Liver (tissue), 9 donors: ENCODE measurements around the gene NKX6-1. TPM values are rescaled to one million over a fixed set of nuclear protein-coding genes. Genes with fewer than 3 reads are reported as not detected.

Experiments used
- DNase-seq: peaks from one replicate; pipeline ENCODE4 v3.0.0-alpha.2; 2017; ENCODE audit warnings: low spot score
- H3K27ac ChIP-seq, 2 donors: one replicate each; pipeline ENCODE4 v1.7.0; 2013; ENCODE audit warnings: inconsistent platforms in 2 of 2, low read length in 2 of 2, control low read depth in 1 of 2, low read depth in 1 of 2, mild to moderate bottlenecking in 1 of 2
- H3K27me3 ChIP-seq, 4 donors: one replicate each; pipeline versions ENCODE4 v1.6.1 to v1.7.0; 2013; ENCODE audit warnings: low read length in 3 of 4, inconsistent platforms in 1 of 4, mild to moderate bottlenecking in 1 of 4, moderate library complexity in 1 of 4; ENCODE audit not compliant: control insufficient read depth in 4 of 4, insufficient read depth in 4 of 4
- H3K36me3 ChIP-seq, 4 donors: one replicate each; pipeline versions ENCODE4 v1.6.1 to v1.7.0; 2013; ENCODE audit warnings: low read length in 3 of 4, mild to moderate bottlenecking in 3 of 4, low read depth in 1 of 4, moderate library complexity in 1 of 4; ENCODE audit not compliant: control insufficient read depth in 4 of 4, insufficient read depth in 3 of 4
- H3K4me1 ChIP-seq, 4 donors: one replicate each; pipeline versions ENCODE4 v1.6.1 to v1.7.0; 2013; ENCODE audit warnings: low read length in 3 of 4, mild to moderate bottlenecking in 3 of 4, moderate library complexity in 1 of 4; ENCODE audit not compliant: control insufficient read depth in 4 of 4, insufficient read depth in 4 of 4
- H3K4me3 ChIP-seq, 3 donors: one replicate each; pipeline versions ENCODE4 v1.6.1 to v1.7.0; 2013; ENCODE audit warnings: low read length in 3 of 3, control low read depth in 1 of 3, low read depth in 1 of 3, mild to moderate bottlenecking in 1 of 3
- H3K9ac ChIP-seq, 2 donors: one replicate each; pipeline ENCODE4 v1.7.0; 2013; ENCODE audit warnings: low read length in 2 of 2, mild to moderate bottlenecking in 2 of 2, moderate library complexity in 2 of 2, control low read depth in 1 of 2, low read depth in 1 of 2
- H3K9me3 ChIP-seq, 4 donors: one replicate each; pipeline versions ENCODE4 v1.6.1 to v1.7.0; 2013; ENCODE audit warnings: low read length in 3 of 4; ENCODE audit not compliant: control insufficient read depth in 4 of 4
- EGR1 ChIP-seq, 2 donors: IDR thresholded peaks; 2 replicates each; pipeline ENCODE4 v1.6.1; 2016 to 2018; ENCODE audit warnings: antibody characterized with exemption in 2 of 2, low read depth in 2 of 2
- FOXA1 ChIP-seq: IDR thresholded peaks from 2 replicates; pipeline ENCODE4 v1.6.1; 2016; ENCODE audit warnings: antibody characterized with exemption
- FOXA2 ChIP-seq: IDR thresholded peaks from 2 replicates; pipeline ENCODE4 v1.6.1; 2016; ENCODE audit warnings: antibody characterized with exemption
- GABPA ChIP-seq, 2 donors: IDR thresholded peaks in 1 of 2; conservative IDR thresholded peaks in 1 of 2; 2 replicates each; pipeline ENCODE4 v1.6.1; 2016; ENCODE audit warnings: antibody characterized with exemption in 2 of 2, mild to moderate bottlenecking in 1 of 2, moderate library complexity in 1 of 2
- HNF4A ChIP-seq, 2 donors: conservative IDR thresholded peaks; 2 replicates each; pipeline ENCODE4 v1.6.1; 2016; ENCODE audit warnings: antibody characterized with exemption in 2 of 2, mild to moderate bottlenecking in 2 of 2
- HNF4G ChIP-seq: IDR thresholded peaks from 2 replicates; pipeline ENCODE4 v1.6.1; 2016; ENCODE audit warnings: antibody characterized with exemption
- JUND ChIP-seq, 2 donors: IDR thresholded peaks; 2 replicates each; pipeline ENCODE4 v1.6.1; 2016; ENCODE audit warnings: antibody characterized with exemption in 2 of 2
- NR2F2 ChIP-seq: IDR thresholded peaks from 2 replicates; pipeline ENCODE4 v1.6.1; 2016; ENCODE audit warnings: antibody characterized with exemption
- RAD21 ChIP-seq, 2 donors: IDR thresholded peaks; 2 replicates each; pipeline ENCODE4 v1.6.1; 2016; ENCODE audit warnings: antibody characterized with exemption in 2 of 2, mild to moderate bottlenecking in 2 of 2
- RXRA ChIP-seq, 2 donors: IDR thresholded peaks; 2 replicates each; pipeline ENCODE4 v1.6.1; 2017 to 2018; ENCODE audit warnings: antibody characterized with exemption in 2 of 2, mild to moderate bottlenecking in 1 of 2
- SP1 ChIP-seq: IDR thresholded peaks from 2 replicates; pipeline ENCODE4 v1.6.1; 2018; ENCODE audit warnings: antibody characterized with exemption, mild to moderate bottlenecking
- TAF1 ChIP-seq: conservative IDR thresholded peaks from 2 replicates; pipeline ENCODE4 v1.6.1; 2016; ENCODE audit warnings: antibody characterized with exemption, mild to moderate bottlenecking
- YY1 ChIP-seq: IDR thresholded peaks from 2 replicates; pipeline ENCODE4 v1.6.1; 2016; ENCODE audit warnings: antibody characterized with exemption, mild to moderate bottlenecking
- WGBS: extraction: QIAGEN DNeasy Blood & Tissue Kit; methylation state at CpG from one replicate; pipeline ENCODE4 v1.1.7; 2013; 5-methylcytosine and 5-hydroxymethylcytosine counted together
- polyA plus RNA-seq, 2 donors: library from polyadenylated mRNA; stranded (reverse) in 1 of 2; unstranded in 1 of 2; fragments of 200-250 nt in 1 of 2; fragments of >200 nt in 1 of 2; fragmentation: Nextera tagmentation in 1 of 2; extraction: Ambion mirVana in 1 of 2; gene quantifications; one replicate each; pipeline versions ENCODE4 v1.2.1 to v1.2.3, GENCODE V29; 2013 to 2015
- total RNA-seq, 2 donors: library from RNA; depleted of rRNA; stranded (reverse); fragments of >200 nt; gene quantifications; one replicate each; pipeline ENCODE4 v1.2.3, GENCODE V29; 2014
- TF ChIP-seq, protein P1 (sequence below): IDR thresholded peaks from 2 replicates; pipeline ENCODE4 v1.6.1; 2016; ENCODE audit warnings: antibody characterized with exemption, mild to moderate bottlenecking
- TF ChIP-seq, protein P2 (sequence below): IDR thresholded peaks from 2 replicates; pipeline ENCODE4 v1.6.1; 2016; ENCODE audit warnings: antibody characterized with exemption
- TF ChIP-seq, protein P3 (sequence below): IDR thresholded peaks from 2 replicates; pipeline ENCODE4 v1.6.1; 2016; ENCODE audit warnings: antibody characterized with exemption
- TF ChIP-seq, protein P4 (sequence below): fragments of 150-350 bp; IDR thresholded peaks from 2 replicates; pipeline ENCODE4 v1.5.1; 2017; ENCODE audit warnings: improper control_type of control experiment, low read depth, low read length; ENCODE audit not compliant: missing input control
- TF ChIP-seq, protein P5 (sequence below): IDR thresholded peaks from 2 replicates; pipeline ENCODE4 v1.6.1; 2016; ENCODE audit warnings: antibody characterized with exemption
- donor health status: healthy.
- donor health status: healthy.
- donor health status: healthy.
- donor health status: healthy.
- donor health status: healthy.

The NKX6-1 gene
- total and polyA plus RNA-seq, 4 donors: 0.05 TPM; not detected in 3

DNA sequence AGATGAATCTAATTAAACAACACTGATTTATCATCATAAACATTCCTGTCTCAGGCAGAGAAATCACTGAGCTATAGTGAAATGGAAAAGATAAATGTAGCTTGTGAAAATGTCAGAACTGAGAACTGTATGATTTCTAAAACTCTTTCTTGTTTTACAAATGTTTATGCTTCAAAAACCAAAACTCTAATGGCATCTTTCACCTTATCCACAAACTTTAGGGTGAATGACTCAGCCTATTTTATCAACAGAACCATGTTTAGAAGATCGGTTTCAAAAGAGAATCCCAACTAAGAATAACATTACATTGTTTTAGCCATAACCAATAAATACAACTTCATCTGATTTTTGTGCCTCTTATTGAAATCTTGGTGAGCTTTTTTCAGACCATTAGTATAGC lies 21.4 kb downstream of the NKX6-1 start:
- H3K4me3 ChIP-seq: no peak overlapping the region
- H3K9ac ChIP-seq: no peak overlapping the region
- WGBS: 63% methylated on average over 1 of the region's 1 CpG
- no peak overlapping the region for H3K27ac ChIP-seq
- H3K36me3 ChIP-seq: no peaks in the 10 kb centered on the region
- TF ChIP-seq, protein P1, sequence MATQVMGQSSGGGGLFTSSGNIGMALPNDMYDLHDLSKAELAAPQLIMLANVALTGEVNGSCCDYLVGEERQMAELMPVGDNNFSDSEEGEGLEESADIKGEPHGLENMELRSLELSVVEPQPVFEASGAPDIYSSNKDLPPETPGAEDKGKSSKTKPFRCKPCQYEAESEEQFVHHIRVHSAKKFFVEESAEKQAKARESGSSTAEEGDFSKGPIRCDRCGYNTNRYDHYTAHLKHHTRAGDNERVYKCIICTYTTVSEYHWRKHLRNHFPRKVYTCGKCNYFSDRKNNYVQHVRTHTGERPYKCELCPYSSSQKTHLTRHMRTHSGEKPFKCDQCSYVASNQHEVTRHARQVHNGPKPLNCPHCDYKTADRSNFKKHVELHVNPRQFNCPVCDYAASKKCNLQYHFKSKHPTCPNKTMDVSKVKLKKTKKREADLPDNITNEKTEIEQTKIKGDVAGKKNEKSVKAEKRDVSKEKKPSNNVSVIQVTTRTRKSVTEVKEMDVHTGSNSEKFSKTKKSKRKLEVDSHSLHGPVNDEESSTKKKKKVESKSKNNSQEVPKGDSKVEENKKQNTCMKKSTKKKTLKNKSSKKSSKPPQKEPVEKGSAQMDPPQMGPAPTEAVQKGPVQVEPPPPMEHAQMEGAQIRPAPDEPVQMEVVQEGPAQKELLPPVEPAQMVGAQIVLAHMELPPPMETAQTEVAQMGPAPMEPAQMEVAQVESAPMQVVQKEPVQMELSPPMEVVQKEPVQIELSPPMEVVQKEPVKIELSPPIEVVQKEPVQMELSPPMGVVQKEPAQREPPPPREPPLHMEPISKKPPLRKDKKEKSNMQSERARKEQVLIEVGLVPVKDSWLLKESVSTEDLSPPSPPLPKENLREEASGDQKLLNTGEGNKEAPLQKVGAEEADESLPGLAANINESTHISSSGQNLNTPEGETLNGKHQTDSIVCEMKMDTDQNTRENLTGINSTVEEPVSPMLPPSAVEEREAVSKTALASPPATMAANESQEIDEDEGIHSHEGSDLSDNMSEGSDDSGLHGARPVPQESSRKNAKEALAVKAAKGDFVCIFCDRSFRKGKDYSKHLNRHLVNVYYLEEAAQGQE: no peak
- TF ChIP-seq, protein P2, sequence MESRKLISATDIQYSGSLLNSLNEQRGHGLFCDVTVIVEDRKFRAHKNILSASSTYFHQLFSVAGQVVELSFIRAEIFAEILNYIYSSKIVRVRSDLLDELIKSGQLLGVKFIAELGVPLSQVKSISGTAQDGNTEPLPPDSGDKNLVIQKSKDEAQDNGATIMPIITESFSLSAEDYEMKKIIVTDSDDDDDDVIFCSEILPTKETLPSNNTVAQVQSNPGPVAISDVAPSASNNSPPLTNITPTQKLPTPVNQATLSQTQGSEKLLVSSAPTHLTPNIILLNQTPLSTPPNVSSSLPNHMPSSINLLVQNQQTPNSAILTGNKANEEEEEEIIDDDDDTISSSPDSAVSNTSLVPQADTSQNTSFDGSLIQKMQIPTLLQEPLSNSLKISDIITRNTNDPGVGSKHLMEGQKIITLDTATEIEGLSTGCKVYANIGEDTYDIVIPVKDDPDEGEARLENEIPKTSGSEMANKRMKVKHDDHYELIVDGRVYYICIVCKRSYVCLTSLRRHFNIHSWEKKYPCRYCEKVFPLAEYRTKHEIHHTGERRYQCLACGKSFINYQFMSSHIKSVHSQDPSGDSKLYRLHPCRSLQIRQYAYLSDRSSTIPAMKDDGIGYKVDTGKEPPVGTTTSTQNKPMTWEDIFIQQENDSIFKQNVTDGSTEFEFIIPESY: no peak
- TF ChIP-seq NR2F2 (no peak), RAD21 (IDR thresholded peaks at IDR 0.05) (no peak), SP1 (no peak), HNF4G (no peak), GABPA (IDR thresholded peaks at IDR 0.05 in 1 of 2, conservative IDR thresholded peaks at IDR 0.05 in 1 of 2) (no peak), FOXA1 (no peak), YY1 (no peak), TAF1 (no peak), RXRA (IDR thresholded peaks at IDR 0.05) (no peak)
- TF ChIP-seq, protein P3, sequence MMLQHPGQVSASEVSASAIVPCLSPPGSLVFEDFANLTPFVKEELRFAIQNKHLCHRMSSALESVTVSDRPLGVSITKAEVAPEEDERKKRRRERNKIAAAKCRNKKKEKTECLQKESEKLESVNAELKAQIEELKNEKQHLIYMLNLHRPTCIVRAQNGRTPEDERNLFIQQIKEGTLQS: no peak
- TF ChIP-seq, protein P4, sequence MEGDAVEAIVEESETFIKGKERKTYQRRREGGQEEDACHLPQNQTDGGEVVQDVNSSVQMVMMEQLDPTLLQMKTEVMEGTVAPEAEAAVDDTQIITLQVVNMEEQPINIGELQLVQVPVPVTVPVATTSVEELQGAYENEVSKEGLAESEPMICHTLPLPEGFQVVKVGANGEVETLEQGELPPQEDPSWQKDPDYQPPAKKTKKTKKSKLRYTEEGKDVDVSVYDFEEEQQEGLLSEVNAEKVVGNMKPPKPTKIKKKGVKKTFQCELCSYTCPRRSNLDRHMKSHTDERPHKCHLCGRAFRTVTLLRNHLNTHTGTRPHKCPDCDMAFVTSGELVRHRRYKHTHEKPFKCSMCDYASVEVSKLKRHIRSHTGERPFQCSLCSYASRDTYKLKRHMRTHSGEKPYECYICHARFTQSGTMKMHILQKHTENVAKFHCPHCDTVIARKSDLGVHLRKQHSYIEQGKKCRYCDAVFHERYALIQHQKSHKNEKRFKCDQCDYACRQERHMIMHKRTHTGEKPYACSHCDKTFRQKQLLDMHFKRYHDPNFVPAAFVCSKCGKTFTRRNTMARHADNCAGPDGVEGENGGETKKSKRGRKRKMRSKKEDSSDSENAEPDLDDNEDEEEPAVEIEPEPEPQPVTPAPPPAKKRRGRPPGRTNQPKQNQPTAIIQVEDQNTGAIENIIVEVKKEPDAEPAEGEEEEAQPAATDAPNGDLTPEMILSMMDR: no peak
- H3K27me3 ChIP-seq: peaks cover 0 to 22% (median 8%) of the 10 kb centered on the region in 4 donors
- no peaks in the 10 kb centered on the region for H3K9me3 ChIP-seq
- peaks cover 3 to 14% (median 3%) of the 10 kb centered on the region in 4 donors for H3K4me1 ChIP-seq
- no peak for DNase-seq

DNA sequence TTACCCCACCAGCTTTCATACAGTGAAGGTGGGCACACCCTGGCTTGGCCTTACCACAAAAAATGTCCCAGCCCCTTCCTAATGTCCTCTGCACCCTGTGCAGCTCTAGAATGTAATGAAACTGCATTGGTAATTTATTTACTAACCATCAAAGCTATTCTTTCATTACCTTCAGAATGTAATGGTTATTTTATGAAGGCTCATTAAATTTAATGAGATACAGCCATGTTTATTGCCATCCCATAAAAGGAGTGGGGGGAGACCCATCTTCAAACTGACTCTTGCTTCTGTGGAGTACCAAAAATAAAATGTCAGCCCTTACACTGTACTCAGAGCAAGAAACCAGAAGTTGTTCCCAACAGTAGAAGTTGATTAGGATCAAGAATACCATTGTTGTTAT lies 25.0 kb downstream of the NKX6-1 start:
- Histone ChIP-seq H3K36me3 (no peaks in the 10 kb centered on the region), H3K9ac (no peak overlapping the region), H3K4me1 (no peaks in the 10 kb centered on the region), H3K4me3 (no peak overlapping the region), H3K27ac (no peak overlapping the region), H3K9me3 (no peaks in the 10 kb centered on the region), H3K27me3 (peaks cover 0 to 4% (median 0%) of the 10 kb centered on the region in 4 donors)
- DNase-seq: no peak
- TF ChIP-seq, protein P2: no peak
- TF ChIP-seq, protein P1: no peak
- no peak for TF ChIP-seq FOXA1
- no peak for TF ChIP-seq SP1
- no peak for TF ChIP-seq HNF4A (conservative IDR thresholded peaks at IDR 0.05)
- no peak for TF ChIP-seq RXRA (IDR thresholded peaks at IDR 0.05)
- no peak for TF ChIP-seq FOXA2
- TF ChIP-seq JUND (IDR thresholded peaks at IDR 0.05): no peak
- no peak for TF ChIP-seq GABPA (IDR thresholded peaks at IDR 0.05 in 1 of 2, conservative IDR thresholded peaks at IDR 0.05 in 1 of 2)
- TF ChIP-seq, protein P3: no peak
- TF ChIP-seq, protein P5, sequence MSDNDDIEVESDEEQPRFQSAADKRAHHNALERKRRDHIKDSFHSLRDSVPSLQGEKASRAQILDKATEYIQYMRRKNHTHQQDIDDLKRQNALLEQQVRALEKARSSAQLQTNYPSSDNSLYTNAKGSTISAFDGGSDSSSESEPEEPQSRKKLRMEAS: no peak
- no peak for TF ChIP-seq YY1
- TF ChIP-seq RAD21 (IDR thresholded peaks at IDR 0.05): no peak
- TF ChIP-seq EGR1 (IDR thresholded peaks at IDR 0.05; ENCODE audit: low read depth in 2 of 2): no peak
